HEK293 (cell line): ENCODE measurements around the gene ASTN2.

Experiments used
- CTCF ChIA-PET: fragments of 350-600 bp; formaldehyde crosslinking; extraction: SDS; loops from one replicate; lab custom pipeline; 2021; ENCODE audit warnings: antibody characterized with exemption; lab: Yijun Ruan, JAX
- POLR2A ChIA-PET: fragments of 300-600 bp; formaldehyde crosslinking; extraction: SDS; loops from one replicate; lab custom pipeline; 2020; ENCODE audit warnings: antibody characterized with exemption, inconsistent platforms; lab: Yijun Ruan, JAX
- H3K27ac ChIP-seq: fragments of 200-500 bp; sonication (Bioruptor generic); 2 replicates; pipeline ENCODE4 v1.5.1; 2014; ENCODE audit warnings: low read depth, low read length, control low read depth, inconsistent platforms; ENCODE audit errors: extremely low read depth
- H3K36me3 ChIP-seq, 2 experiments: fragments of 200-500 bp in 1 of 2; sonication (Bioruptor generic) in 1 of 2; 1 replicate in 1 of 2; 2 replicates in 1 of 2; pipeline ENCODE4 v1.5.1; 2014 to 2017; ENCODE audit warnings: inconsistent platforms in 2 of 2, low read length in 2 of 2; ENCODE audit not compliant: control insufficient read depth in 2 of 2, insufficient read depth in 1 of 2
- H3K4me1 ChIP-seq: fragments of 200-500 bp; sonication (Bioruptor generic); 2 replicates; pipeline ENCODE4 v1.5.1; 2014; ENCODE audit warnings: mild to moderate bottlenecking, low read length, inconsistent platforms; ENCODE audit not compliant: control insufficient read depth, insufficient read depth
- H3K4me3 ChIP-seq: 2 replicates; pipeline ENCODE4 v1.5.1; 2011; ENCODE audit warnings: low read depth, mild to moderate bottlenecking, control low read depth, low read length, moderate library complexity
- H3K9me3 ChIP-seq: fragments of 200-500 bp; sonication (Bioruptor generic); 2 replicates; pipeline ENCODE4 v1.5.1; 2014; ENCODE audit warnings: low read depth, low read length, inconsistent platforms; ENCODE audit not compliant: control insufficient read depth, insufficient read depth
- EGR2 ChIP-seq: fragments of 450-650 bp; formaldehyde crosslinking; IDR thresholded peaks from 2 replicates; pipeline ENCODE4 v1.5.1; 2016; ENCODE audit warnings: low read depth, missing biosample characterization, missing genetic modification characterization
- GLIS2 ChIP-seq: fragments of 450-650 bp; formaldehyde crosslinking; IDR thresholded peaks from 2 replicates; pipeline ENCODE4 v1.5.1; 2016; ENCODE audit warnings: missing biosample characterization, missing genetic modification characterization
- KLF9 ChIP-seq: fragments of 450-650 bp; formaldehyde crosslinking; IDR thresholded peaks from 2 replicates; pipeline ENCODE4 v1.5.1; 2016; ENCODE audit warnings: missing biosample characterization, missing genetic modification characterization, low read depth
- REPIN1 ChIP-seq: fragments of 450-650 bp; formaldehyde crosslinking; IDR thresholded peaks from 2 replicates; pipeline ENCODE4 v1.5.1; 2017; ENCODE audit warnings: missing biosample characterization, missing genetic modification characterization, low read depth
- SP2 ChIP-seq: fragments of 450-650 bp; formaldehyde crosslinking; IDR thresholded peaks from 2 replicates; pipeline ENCODE4 v1.5.1; 2016; ENCODE audit warnings: missing biosample characterization, missing genetic modification characterization
- SP7 ChIP-seq: fragments of 450-650 bp; formaldehyde crosslinking; IDR thresholded peaks from 2 replicates; pipeline ENCODE4 v1.5.1; 2016; ENCODE audit warnings: missing biosample characterization, missing genetic modification characterization
- TRIM28 ChIP-seq: IDR thresholded peaks from 2 replicates; pipeline ENCODE4 v1.6.1; 2011; ENCODE audit warnings: low read length, control low read depth, borderline replicate concordance
- WT1 ChIP-seq: fragments of 450-650 bp; formaldehyde crosslinking; IDR thresholded peaks from 2 replicates; pipeline ENCODE4 v1.5.1; 2016; ENCODE audit warnings: missing biosample characterization, missing genetic modification characterization
- ZBTB1 ChIP-seq: fragments of 450-650 bp; formaldehyde crosslinking; IDR thresholded peaks from 2 replicates; pipeline ENCODE4 v1.5.1; 2016; ENCODE audit warnings: missing biosample characterization, missing genetic modification characterization
- ZBTB10 ChIP-seq: fragments of 450-650 bp; formaldehyde crosslinking; IDR thresholded peaks from 2 replicates; pipeline ENCODE4 v1.5.1; 2016; ENCODE audit warnings: missing biosample characterization, missing genetic modification characterization
- ZBTB17 ChIP-seq: fragments of 450-650 bp; formaldehyde crosslinking; IDR thresholded peaks from 2 replicates; pipeline ENCODE4 v1.5.1; 2016; ENCODE audit warnings: missing biosample characterization, missing genetic modification characterization
- ZFP3 ChIP-seq: fragments of 450-650 bp; formaldehyde crosslinking; IDR thresholded peaks from 2 replicates; pipeline ENCODE4 v1.5.1; 2016; ENCODE audit warnings: low read depth, missing biosample characterization, missing genetic modification characterization
- ZNF10 ChIP-seq: fragments of 450-650 bp; formaldehyde crosslinking; IDR thresholded peaks from 2 replicates; pipeline ENCODE4 v1.5.1; 2017; ENCODE audit warnings: missing biosample characterization, missing genetic modification characterization
- ZNF121 ChIP-seq: fragments of 450-650 bp; formaldehyde crosslinking; IDR thresholded peaks from 2 replicates; pipeline ENCODE4 v1.5.1; 2016; ENCODE audit warnings: missing biosample characterization, missing genetic modification characterization
- ZNF146 ChIP-seq: fragments of 450-650 bp; formaldehyde crosslinking; IDR thresholded peaks from 2 replicates; pipeline ENCODE4 v1.5.1; 2016; ENCODE audit warnings: missing biosample characterization, missing genetic modification characterization
- ZNF16 ChIP-seq: fragments of 450-650 bp; formaldehyde crosslinking; IDR thresholded peaks from 2 replicates; pipeline ENCODE4 v1.5.1; 2016; ENCODE audit warnings: low read depth, missing biosample characterization, missing genetic modification characterization
- ZNF18 ChIP-seq: fragments of 450-650 bp; formaldehyde crosslinking; IDR thresholded peaks from 2 replicates; pipeline ENCODE4 v1.5.1; 2016; ENCODE audit warnings: missing biosample characterization, missing genetic modification characterization
- ZNF19 ChIP-seq: fragments of 450-650 bp; formaldehyde crosslinking; IDR thresholded peaks from 2 replicates; pipeline ENCODE4; 2016; ENCODE audit warnings: missing biosample characterization, missing genetic modification characterization, low read depth
- ZNF202 ChIP-seq: fragments of 450-650 bp; formaldehyde crosslinking; IDR thresholded peaks from 2 replicates; pipeline ENCODE4 v1.5.1; 2016; ENCODE audit warnings: missing biosample characterization, missing genetic modification characterization, borderline replicate concordance
- ZNF335 ChIP-seq: fragments of 450-650 bp; formaldehyde crosslinking; conservative IDR thresholded peaks from 2 replicates; pipeline ENCODE4 v1.5.1; 2016; ENCODE audit warnings: missing biosample characterization, missing genetic modification characterization
- ZNF350 ChIP-seq: fragments of 450-650 bp; formaldehyde crosslinking; IDR thresholded peaks from 2 replicates; pipeline ENCODE4 v1.5.0; 2017; ENCODE audit warnings: missing biosample characterization, mild to moderate bottlenecking, missing genetic modification characterization
- ZNF37A ChIP-seq: fragments of 450-650 bp; IDR thresholded peaks from 2 replicates; pipeline ENCODE4 v1.5.1; 2018; ENCODE audit warnings: missing biosample characterization, missing genetic modification characterization
- ZNF501 ChIP-seq: fragments of 450-650 bp; formaldehyde crosslinking; IDR thresholded peaks from 2 replicates; pipeline ENCODE4 v1.5.1; 2016; ENCODE audit warnings: missing biosample characterization, missing genetic modification characterization
- ZNF510 ChIP-seq: fragments of 450-650 bp; formaldehyde crosslinking; IDR thresholded peaks from 2 replicates; pipeline ENCODE4 v1.5.1; 2018; ENCODE audit warnings: mild to moderate bottlenecking, missing genetic modification characterization, missing biosample characterization; ENCODE audit not compliant: insufficient replicate concordance
- ZNF548 ChIP-seq: fragments of 450-650 bp; formaldehyde crosslinking; IDR thresholded peaks from 2 replicates; pipeline ENCODE4 v1.5.1; 2016; ENCODE audit warnings: missing biosample characterization, missing genetic modification characterization
- ZNF560 ChIP-seq: fragments of 450-650 bp; formaldehyde crosslinking; IDR thresholded peaks from 2 replicates; pipeline ENCODE4 v1.5.1; 2017; ENCODE audit warnings: missing biosample characterization, missing genetic modification characterization, borderline replicate concordance
- ZNF623 ChIP-seq: fragments of 450-650 bp; formaldehyde crosslinking; IDR thresholded peaks from 2 replicates; pipeline ENCODE4 v1.5.1; 2016; ENCODE audit warnings: missing biosample characterization, missing genetic modification characterization
- ZNF701 ChIP-seq: fragments of 450-650 bp; formaldehyde crosslinking; IDR thresholded peaks from 2 replicates; pipeline ENCODE4 v1.5.1; 2016; ENCODE audit warnings: missing biosample characterization, missing genetic modification characterization
- ZNF76 ChIP-seq: fragments of 450-650 bp; formaldehyde crosslinking; IDR thresholded peaks from 2 replicates; pipeline ENCODE4; 2016; ENCODE audit warnings: low read depth, missing biosample characterization, missing genetic modification characterization, borderline replicate concordance
- ZSCAN16 ChIP-seq: fragments of 450-650 bp; formaldehyde crosslinking; IDR thresholded peaks from 2 replicates; pipeline ENCODE4 v1.5.1; 2016; ENCODE audit warnings: missing biosample characterization, missing genetic modification characterization

The ASTN2 gene

DNA sequence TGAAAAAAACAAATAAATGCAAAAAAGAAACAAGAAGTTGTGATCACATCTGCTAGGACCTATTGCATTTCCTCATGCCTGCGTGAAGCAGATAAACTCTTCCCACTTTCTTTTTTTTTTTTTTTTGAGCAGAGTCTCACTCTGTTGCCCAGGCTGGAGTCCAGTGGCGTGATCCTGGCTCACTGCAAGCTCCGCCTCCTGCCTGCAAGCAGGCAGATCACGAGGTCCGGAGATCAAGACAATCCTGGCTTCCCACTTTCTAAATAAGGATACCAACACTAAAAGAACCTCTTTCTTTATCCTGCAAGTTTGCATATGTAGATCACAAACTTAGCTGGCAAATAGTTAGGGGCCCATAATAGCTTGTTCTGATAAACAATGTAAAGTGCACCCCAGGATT is 128.6 kb downstream of the ASTN2 start:
- TF ChIP-seq ZNF16 (tag by site-specific recombination) (no peak), ZNF146 (tag by site-specific recombination) (no peak), ZNF623 (tag by site-specific recombination) (no peak), ZNF19 (tag by site-specific recombination) (no peak), ZNF76 (tag by site-specific recombination) (no peak), ZNF202 (no peak), ZNF37A (no peak)
- ChIA-PET POLR2A (no interaction called here), CTCF (no interaction called here)

DNA sequence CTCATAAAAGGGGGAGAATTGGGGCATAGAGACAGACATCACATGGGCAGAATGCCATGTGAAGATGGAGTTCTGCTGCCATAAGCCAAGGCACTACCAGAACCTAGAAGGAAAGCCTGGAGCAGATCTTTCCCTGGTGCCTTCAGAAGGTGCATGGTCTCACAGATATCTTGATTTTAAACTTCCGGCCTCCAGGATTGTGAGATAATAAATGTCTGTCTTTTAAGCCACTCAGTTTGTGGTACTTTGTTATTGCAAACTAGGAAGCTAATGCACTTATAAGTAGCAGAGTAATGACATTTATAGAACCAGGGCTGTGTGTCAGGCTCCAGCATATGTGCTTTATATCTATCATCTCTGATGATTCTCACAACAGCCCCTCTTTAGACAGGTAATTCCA is 130.4 kb downstream of the ASTN2 start:
- ChIA-PET CTCF (no interaction called here), POLR2A (no interaction called here)
- Histone ChIP-seq H3K4me1 (no peaks in the 10 kb centered on the region), H3K9me3 (no peaks in the 10 kb centered on the region), H3K4me3 (no peak overlapping the region), H3K36me3 (no peaks in the 10 kb centered on the region), H3K27ac (no peak overlapping the region)
- TF ChIP-seq GLIS2 (no peak), ZNF202 (no peak), KLF9 (tag by site-specific recombination) (no peak), ZNF501 (tag by site-specific recombination) (no peak), ZSCAN16 (no peak), ZNF510 (tag by site-specific recombination) (no peak), SP2 (tag by site-specific recombination) (no peak), ZNF10 (tag by site-specific recombination) (no peak), ZNF350 (tag by site-specific recombination) (no peak), ZFP3 (tag by site-specific recombination) (no peak), ZNF335 (no peak), ZNF18 (no peak), TRIM28 (no peak), ZNF121 (no peak), ZBTB1 (no peak), EGR2 (tag by site-specific recombination) (no peak)

More for the DNA sequence above, 128.6 kb downstream of the ASTN2 start:
- Histone ChIP-seq H3K4me1 (no peaks in the 10 kb centered on the region), H3K9me3 (no peaks in the 10 kb centered on the region), H3K36me3 (no peaks in the 10 kb centered on the region), H3K4me3 (no peak overlapping the region), H3K27ac (no peak overlapping the region)

DNA sequence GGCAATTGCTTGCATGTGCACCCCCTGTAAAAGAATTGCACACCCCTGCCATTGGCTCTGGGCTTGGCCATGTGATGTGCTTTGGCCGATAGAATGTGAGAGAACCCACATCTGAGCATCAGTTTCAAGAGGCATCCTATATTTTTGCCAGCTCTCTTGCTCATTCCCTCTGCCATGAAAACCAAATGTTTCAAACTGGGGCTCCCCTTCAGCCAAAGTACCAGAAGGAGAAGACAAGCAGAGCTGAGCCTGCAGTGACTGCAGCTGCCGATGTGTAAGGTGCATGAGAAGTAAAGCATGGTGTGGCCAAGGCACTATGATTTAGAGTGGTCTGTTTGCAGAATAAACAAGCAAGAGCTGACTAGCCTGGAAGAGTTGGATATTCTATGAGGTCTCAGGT is 132.3 kb downstream of the ASTN2 start:
- ChIA-PET POLR2A (no interaction called here), CTCF (interaction anchor here (0.8 kb wide), 2 partner anchors 205 to 546 kb away, joined by 3 read pairs; no protein-coding TSS in a partner anchor)
- TF ChIP-seq ZNF701 (tag by site-specific recombination) (no peak), ZNF560 (tag by site-specific recombination) (no peak), ZNF548 (tag by site-specific recombination) (no peak), REPIN1 (no peak), ZBTB10 (no peak), WT1 (tag by site-specific recombination) (no peak), ZBTB1 (no peak), ZBTB17 (tag by site-specific recombination) (no peak), SP7 (tag by site-specific recombination) (no peak), ZNF18 (no peak)
- H3K9me3 ChIP-seq = no peaks in the 10 kb centered on the region
- no peak overlapping the region for H3K4me3 ChIP-seq
- H3K27ac ChIP-seq = no peak overlapping the region
- no peaks in the 10 kb centered on the region for H3K36me3 ChIP-seq
- H3K4me1 ChIP-seq = no peaks in the 10 kb centered on the region
